NCI-H446 (cell line): ENCODE data around the gene SCEL.
A peak's percentile ranks its signal among the peaks of the same experiment; 100 is the strongest.
"Not testable (repeated sequence)": the region's sequence is repeated elsewhere in the genome, so short reads cannot be mapped to it uniquely, and the experiment has no call there.

Experiments
- DNase-seq, 2 experiments: peaks; one replicate each; lab custom pipeline; 2025; lab: John Stamatoyannopoulos, UW

Gene SCEL

GRCh38 chr13:77555246-77555645, 19.7 kb downstream of the SCEL start:
- DNase-seq = no peak

DNA sequence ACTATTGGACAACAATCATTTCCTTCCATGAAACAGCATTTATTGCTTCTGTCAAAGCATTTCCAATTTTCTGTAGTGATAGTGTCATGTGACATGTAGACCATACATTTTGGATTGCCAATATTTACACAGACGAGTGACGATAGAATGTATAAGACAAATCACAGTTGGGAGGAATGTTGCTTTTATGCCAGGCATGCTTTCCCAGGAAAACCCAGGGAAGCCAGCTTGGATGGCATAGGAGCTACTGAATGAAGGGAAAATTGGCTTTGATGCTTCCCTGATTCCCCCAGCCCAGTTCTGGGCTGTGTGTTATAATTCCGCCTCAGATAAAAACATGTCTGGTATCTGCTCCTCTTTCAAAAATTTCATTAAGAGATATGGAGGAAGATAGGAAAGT, 22.5 kb downstream of the SCEL start:
- no peak for DNase-seq

DNA sequence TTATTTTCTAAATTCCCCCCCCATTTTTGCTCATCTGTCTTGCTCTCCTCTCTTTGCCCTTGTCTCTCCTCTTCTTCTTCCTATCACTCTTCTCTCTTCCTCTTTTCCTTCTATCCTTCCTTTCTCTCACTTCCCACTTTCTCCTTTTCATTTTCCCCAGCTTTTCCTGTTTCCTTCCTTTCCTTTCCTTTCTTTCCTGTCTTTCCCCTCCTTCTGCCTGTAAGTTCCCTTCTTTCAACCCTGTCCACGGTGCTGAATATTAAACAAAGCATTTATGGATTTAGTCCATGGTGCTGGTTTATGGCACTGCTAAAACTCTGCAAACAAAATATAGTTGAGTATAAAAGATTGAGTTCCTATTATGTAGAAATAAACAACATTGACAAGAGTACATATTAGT, 27.6 kb downstream of the SCEL start:
- DNase-seq = no peak

- peak in 1 of 2 experiments; percentile 15 for DNase-seq
Observed at GRCh38 chr13:77565635-77566034, 30.1 kb downstream of the SCEL start.

DNA sequence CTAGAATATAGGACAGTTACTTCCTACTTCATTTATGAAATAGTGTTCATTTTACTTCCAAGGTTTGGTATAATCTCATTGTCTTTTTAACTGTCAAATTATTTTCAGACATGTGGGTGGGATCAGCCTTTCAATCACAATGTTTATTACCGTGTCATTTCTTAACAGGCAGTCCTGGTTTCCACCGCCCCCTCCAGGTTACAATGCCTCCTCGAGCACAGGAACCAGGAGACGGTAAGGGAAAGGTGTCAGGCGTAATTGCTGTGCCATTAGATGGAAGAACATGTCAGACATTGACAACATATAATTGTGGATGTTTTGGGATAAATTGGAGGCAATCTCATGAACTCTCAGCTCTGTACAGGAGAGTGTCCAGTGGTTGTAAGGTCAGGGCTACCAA, 36.5 kb downstream of the SCEL start:
- DNase-seq = no peak

DNA sequence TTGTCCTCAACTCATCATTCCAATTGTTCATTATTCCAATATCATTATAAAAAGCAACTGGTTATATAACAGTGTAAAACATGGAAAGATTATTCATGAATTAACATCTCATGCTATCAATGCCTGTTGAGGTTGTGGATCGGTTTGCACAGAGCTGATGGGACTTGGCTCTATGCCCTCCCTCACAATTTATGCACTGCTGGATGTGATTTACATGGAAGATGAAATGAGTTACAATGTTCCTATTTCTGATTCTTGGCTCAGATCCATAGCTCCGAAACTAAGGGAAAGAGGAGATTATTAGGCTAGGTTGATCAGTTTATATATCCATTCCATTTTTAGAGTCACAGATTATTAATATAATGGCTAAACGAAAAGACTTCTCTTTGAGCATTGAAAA, 38.6 kb downstream of the SCEL start:
- peak in 1 of 2 experiments; percentile 4 for DNase-seq

DNA sequence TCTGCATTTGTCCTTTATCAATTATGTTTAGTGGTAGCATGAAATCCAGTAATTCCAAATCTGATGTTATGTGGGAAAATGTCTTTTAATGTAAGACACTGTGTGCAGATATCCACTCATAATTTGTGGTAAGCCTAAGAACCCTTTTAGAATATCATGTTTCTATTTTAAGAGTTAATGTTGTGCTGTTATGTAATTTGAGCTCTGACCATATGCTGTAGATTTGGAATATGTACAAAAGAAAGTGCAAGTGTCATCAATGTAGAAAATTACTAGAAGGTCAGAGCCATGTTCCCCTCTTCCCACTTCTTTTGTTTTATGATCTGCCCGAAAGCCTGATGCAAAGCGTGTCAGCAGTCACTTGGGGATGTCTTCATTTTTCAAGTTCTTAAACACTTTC, 44.5 kb downstream of the SCEL start:
- DNase-seq = peak in 1 of 2 experiments; percentile 2

- peak in 1 of 2 experiments; percentile 0 for DNase-seq
Observed at GRCh38 chr13:77580748-77581147, 45.2 kb downstream of the SCEL start.

- DNase-seq = no peak
Observed at GRCh38 chr13:77583581-77583980, 48.1 kb downstream of the SCEL start.

- peak; percentile 23 to 68 for DNase-seq
Observed at GRCh38 chr13:77584106-77584505, 48.6 kb downstream of the SCEL start.

DNA sequence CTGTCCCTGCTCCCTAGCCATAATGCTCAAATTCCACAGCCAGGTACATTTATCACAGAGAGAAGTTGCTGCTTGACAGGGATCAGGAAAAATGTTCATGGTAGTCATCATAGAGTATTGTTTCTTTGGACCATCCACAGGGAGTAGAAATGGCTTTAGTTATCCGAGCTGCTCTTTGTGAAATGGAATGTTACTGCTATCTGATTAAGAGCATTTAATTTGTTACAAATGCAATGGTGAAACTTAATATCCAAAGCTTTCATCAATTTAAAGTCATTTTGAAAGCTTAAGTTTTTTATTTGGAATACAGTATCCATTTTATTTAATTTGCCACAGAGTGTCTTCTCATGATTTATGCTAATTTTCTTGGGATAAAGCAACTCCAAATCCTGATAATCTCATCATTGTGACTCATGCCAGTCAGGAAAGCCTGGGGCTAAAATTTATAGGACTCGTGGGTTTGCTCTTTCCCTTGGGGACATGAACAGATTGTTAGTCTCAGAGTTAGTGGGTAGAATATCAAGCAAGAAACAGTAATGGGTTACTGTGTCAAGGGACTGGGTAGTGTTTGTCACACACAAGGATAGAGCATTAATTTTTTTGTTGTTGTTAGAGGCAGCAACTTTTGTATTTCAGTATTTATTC, 59.8 kb downstream of the SCEL start:
- DNase-seq = peak in 1 of 2 experiments; percentile 2

- no peak for DNase-seq
Observed at GRCh38 chr13:77596777-77597176, 61.3 kb downstream of the SCEL start.

GRCh38 chr13:77599351-77599750, 63.8 kb downstream of the SCEL start:
- peak; percentile 2 to 65 for DNase-seq

DNA sequence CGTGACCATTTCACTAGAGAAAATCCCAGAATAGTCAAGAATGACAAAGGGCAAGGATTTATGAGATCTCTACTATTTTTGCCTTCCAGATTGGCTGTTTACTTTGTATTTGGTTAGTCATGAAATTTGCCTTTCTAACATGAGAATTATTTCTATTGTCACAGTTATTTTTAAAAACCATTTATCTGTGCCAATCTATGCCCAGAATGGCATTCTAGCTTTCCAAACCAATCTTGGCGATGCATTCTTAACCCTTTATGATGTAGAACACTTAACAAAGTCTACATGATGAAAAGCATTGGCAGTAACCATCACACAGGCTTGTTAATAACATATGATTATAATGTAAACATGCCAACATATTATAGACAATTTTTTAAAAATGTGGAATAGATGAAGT, 65.2 kb downstream of the SCEL start:
- peak in 1 of 2 experiments; percentile 4 for DNase-seq

DNA sequence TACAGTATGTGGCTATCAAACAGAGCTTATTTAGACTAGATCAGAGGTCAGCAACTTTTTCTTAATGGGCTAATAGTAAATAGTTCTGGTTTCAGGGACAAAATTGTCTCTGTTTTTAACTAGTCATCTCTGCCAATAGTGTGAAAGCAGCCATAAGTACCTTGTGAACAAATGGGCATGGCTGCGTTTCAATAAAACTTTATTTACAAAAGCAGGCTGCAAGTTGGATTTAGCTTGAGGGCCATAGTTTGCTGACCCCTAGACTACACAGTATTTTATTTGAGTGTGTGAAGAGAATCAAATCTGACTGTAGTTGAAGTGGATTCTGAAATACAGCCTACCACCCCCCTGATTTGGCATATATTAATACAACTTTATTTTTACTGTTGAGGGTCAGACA, 75.6 kb downstream of the SCEL start:
- no peak for DNase-seq

DNA sequence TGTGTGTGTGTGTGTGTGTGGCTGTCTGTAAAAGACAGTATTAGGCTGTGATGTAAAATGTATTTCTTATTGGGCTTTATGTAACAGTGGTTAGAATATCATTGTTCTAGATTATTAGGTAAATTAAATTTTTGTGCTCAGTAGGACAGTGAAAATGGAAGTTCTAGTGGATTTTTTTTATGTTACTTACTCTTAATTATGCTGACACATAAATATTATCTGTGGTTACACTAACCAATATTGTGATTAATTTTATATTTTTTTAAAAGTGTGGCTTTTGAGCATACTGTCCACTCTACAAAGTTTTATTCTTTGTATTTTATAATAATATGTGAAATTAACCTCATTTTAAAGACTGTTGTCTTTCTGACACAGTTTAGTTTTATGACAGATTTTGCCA, 80.5 kb downstream of the SCEL start:
- no peak for DNase-seq

DNA sequence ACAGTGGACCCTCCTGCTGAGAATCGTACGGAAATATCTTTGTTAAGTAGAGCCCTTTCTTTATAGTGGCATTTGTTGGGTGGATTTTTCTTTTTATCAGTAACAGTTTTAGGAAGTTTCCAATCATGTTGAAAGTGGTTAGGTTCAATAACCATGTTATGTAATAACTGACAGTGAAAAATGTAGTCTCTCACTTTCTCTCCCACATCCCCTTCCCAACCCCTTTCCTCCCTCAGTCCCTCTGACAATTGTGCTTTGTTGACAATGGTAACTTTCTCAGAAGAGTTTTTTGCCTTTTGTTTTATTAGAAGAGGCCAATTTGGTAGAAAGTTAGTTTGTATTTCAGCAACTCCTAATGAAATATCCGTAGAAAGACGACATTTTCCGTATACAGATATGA, 84.1 kb downstream of the SCEL start:
- DNase-seq = no peak

- no peak for DNase-seq
Observed at GRCh38 chr13:77620138-77620537, 84.6 kb downstream of the SCEL start.

DNA sequence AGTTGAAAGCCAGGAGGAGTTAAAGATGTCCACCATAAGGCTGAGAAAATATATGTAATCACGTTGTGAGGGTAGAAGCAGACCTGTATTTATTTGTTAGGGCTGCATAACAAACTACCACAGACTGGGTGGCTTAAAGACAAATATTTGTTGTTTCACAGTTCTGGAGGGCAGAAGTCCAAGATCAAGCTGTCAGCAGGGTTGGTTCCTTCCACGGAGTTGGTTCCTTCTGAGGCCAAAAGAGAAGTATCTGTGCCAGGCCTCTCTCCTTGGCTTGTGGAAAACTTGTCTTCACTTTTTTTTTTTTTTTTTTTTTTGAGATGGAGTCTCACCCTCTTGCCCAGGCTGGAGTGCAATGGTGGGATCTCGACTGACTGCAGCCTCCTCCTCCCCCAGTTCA, 88.3 kb downstream of the SCEL start:
- DNase-seq = no peak

- DNase-seq = no peak
Observed at GRCh38 chr13:77628170-77628569, 92.7 kb downstream of the SCEL start.

DNA sequence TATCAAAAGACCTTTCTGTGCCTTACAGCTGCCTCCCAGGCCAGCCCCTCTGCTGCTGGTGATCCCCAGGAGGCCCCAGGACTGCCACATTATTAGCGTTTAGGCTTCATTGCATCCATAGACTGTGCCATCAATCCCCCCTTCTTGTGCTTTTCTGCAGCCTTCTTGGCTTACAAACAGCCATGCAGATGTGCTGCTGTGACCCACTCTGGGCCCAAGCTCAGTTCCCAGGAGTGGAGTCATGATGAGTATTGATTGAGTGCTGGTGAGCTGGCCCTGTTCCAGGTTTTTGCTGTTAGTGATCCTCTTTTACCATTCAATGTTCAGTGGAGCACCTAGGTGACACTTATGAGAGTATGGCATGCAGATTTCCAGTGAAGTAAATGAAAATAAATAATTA, 102.1 kb downstream of the SCEL start:
- peak in 1 of 2 experiments; percentile 37 for DNase-seq

DNA sequence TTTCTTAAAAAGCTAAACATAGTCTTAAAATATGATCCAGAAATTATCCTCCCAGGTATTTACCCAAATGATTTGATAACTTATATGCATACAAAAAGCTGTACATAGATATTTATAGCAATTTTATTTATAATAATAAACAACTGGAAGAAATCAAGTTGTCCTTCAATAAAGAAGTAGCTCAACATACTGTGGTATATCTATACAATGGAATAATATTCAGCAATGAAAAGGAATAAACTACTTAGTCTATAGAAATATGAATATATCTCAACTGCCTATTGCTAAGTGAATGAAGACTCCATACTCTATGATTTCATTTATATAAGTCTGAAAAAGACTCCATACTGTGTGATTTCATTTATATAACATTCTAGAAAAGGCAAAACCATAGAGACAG, 114.9 kb downstream of the SCEL start:
- no peak for DNase-seq

DNA sequence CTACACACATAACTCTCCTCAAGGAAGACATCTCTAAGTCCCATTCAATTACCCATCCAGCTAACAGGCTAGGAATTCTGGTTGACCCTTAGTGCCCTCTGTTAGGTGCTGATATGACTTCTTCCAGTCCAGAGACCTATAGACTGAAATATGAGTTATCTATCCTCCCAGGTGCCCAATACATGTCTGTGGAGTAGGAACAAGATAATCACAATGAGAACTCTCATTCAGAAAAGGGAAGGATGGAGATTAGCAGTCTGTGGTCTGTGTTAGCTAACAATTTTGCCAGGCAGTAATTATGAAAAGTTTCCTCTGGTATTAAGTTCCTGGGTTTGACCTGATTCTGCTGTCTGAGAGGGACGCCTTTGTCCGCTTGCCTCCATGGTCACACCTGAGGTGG, 117.8 kb downstream of the SCEL start:
- no peak for DNase-seq

DNA sequence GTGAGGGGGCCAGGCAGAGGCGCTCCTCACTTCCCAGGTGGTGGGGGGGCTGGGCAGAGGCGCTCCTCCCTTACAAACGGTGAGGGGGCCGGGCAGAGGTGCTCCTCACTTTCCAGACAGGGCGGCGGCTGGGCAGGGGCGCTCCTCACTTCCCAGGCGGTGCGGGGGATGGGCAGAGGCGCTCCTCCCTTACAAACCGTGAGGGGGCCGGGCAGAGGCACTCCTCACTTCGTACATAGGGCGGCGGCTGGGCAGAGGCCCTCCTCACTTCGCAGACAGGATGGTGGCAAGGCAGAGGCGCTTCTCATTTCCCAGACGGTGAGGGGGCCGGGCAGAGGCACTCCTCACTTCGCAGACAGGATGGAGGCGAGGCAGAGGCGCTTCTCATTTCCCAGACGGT, 124.5 kb downstream of the SCEL start:
- not testable (repeated sequence) for DNase-seq
